DLD1 (cell line): ENCODE data around the gene AFAP1.

Experiments
- in situ Hi-C: cut with HindIII; loops from 2 replicates; pipeline ENCODE4 v1.10.0; 2017; ENCODE audit warnings: low sequenced_read_pairs

Gene AFAP1

GRCh38 chr4:7872264-7872771 is 67.3 kb downstream of the AFAP1 start:
- in situ Hi-C loops = no loop called here

GRCh38 chr4:7871356-7871755 is 68.3 kb downstream of the AFAP1 start:
- in situ Hi-C loops = no loop called here

GRCh38 chr4:7868892-7869471 is 70.7 kb downstream of the AFAP1 start:
- in situ Hi-C loops = no loop called here

- in situ Hi-C loops = no loop called here
These were observed 71.3 kb downstream of the AFAP1 start for GRCh38 chr4:7868436-7868775.

GRCh38 chr4:7867701-7868435 is 71.8 kb downstream of the AFAP1 start:
- in situ Hi-C loops = no loop called here

- in situ Hi-C loops = no loop called here
These were observed 72.5 kb downstream of the AFAP1 start for GRCh38 chr4:7867191-7867590.

- in situ Hi-C loops = no loop called here
These were observed 74.1 kb downstream of the AFAP1 start for GRCh38 chr4:7865533-7865932.

GRCh38 chr4:7864685-7865084 is 75.0 kb downstream of the AFAP1 start:
- in situ Hi-C loops = no loop called here

- in situ Hi-C loops = no loop called here
These were observed 75.6 kb downstream of the AFAP1 start for GRCh38 chr4:7863911-7864681.

- in situ Hi-C loops = no loop called here
These were observed 77.0 kb downstream of the AFAP1 start for GRCh38 chr4:7862561-7863192.

- in situ Hi-C loops = no loop called here
These were observed 78.2 kb downstream of the AFAP1 start for GRCh38 chr4:7861440-7861881.

- in situ Hi-C loops = no loop called here
These were observed 79.0 kb downstream of the AFAP1 start for GRCh38 chr4:7860600-7861163.

- in situ Hi-C loops = no loop called here
These were observed 80.3 kb downstream of the AFAP1 start for GRCh38 chr4:7859326-7859725.

- in situ Hi-C loops = no loop called here
These were observed 81.2 kb downstream of the AFAP1 start for GRCh38 chr4:7858498-7858897.

- in situ Hi-C loops = no loop called here
These were observed 81.7 kb downstream of the AFAP1 start for GRCh38 chr4:7857993-7858392.

- in situ Hi-C loops = no loop called here
These were observed 82.4 kb downstream of the AFAP1 start for GRCh38 chr4:7857238-7857701.

GRCh38 chr4:7855731-7856130 is 83.9 kb downstream of the AFAP1 start:
- in situ Hi-C loops = no loop called here

GRCh38 chr4:7854697-7855370 is 84.8 kb downstream of the AFAP1 start:
- in situ Hi-C loops = no loop called here

GRCh38 chr4:7854216-7854615 is 85.4 kb downstream of the AFAP1 start:
- in situ Hi-C loops = no loop called here

- in situ Hi-C loops = no loop called here
These were observed 86.4 kb downstream of the AFAP1 start for GRCh38 chr4:7853271-7853670.
